ENCODE measurements around the gene ABI3. TPM values are rescaled to one million over a fixed set of nuclear protein-coding genes. Genes with fewer than 3 reads are reported as not detected.
A peak's percentile ranks its signal among the peaks of the same experiment; 100 is the strongest.

Gene ABI3
- total RNA-seq, 1 experiment from 2014 or later, result not detected

DNA sequence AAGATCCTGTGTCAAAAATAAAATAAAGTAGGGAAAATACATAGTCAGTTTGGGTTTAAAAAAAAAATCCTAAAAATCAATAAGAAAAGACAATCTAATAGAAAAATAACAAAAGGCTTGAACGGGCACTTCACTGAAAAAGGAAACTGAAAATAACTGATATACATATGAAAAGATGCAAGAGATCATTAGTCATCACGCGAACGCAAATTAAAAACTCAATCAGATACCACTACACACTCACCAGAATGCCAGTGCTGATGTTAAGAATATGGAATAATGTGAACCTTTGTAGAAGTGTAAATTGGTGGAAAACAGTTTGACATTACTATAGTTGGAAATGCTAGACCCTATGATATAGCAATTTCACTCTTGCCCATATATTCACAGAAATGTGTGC is 14.8 kb upstream of the ABI3 start:
- no peak for DNase-seq (ENCODE audit: extremely low read depth, low read depth)

GRCh38 chr17:49196520-49196919 is 14.0 kb upstream of the ABI3 start:
- DNase-seq (ENCODE audit: extremely low read depth, low read depth), result no peak

GRCh38 chr17:49197346-49197998 is 13.0 kb upstream of the ABI3 start:
- no peak for DNase-seq (ENCODE audit: extremely low read depth, low read depth)

GRCh38 chr17:49198211-49198610 is 12.3 kb upstream of the ABI3 start:
- no peak for DNase-seq (ENCODE audit: extremely low read depth, low read depth)

- DNase-seq (ENCODE audit: extremely low read depth, low read depth), result no peak
Observed at GRCh38 chr17:49200423-49201083, 10.0 kb upstream of the ABI3 start.

- DNase-seq (ENCODE audit: extremely low read depth, low read depth), result no peak
Observed at GRCh38 chr17:49201481-49201927, 9.0 kb upstream of the ABI3 start.

- no peak for DNase-seq (ENCODE audit: extremely low read depth, low read depth)
Observed at GRCh38 chr17:49203796-49204195, 6.7 kb upstream of the ABI3 start.

- DNase-seq (ENCODE audit: extremely low read depth, low read depth), result no peak
Observed at GRCh38 chr17:49204516-49204915, 6.0 kb upstream of the ABI3 start.

DNA sequence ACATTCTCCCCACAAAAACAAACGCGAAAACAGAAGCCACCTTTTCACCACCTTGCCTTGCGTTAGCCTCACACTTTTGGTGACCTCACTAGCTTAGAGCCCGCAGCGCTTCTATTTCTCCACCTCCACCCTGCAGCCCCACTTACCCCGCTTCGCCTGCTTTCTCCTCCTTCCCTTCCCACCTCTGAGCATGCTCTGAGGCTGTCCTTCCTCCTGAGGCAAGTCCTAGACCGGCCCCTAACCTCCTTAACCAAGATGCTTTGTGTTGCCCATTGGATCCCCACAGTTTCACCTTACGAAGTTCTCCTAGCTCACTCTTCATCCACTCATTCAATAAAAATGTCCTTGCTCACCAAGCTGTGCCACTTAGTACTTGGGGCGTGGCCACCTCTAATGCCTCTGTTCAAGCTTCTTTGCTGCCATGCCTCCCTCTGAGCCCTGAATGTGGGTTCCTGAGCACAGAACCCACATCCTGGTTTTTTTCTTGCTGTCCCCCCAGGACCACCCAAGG is 1.4 kb upstream of the ABI3 start:
- no peak for DNase-seq (ENCODE audit: extremely low read depth, low read depth)

- no peak for DNase-seq (ENCODE audit: extremely low read depth, low read depth)
Observed at GRCh38 chr17:49213399-49213798, 2.9 kb downstream of the ABI3 start.

GRCh38 chr17:49213847-49214246 is 3.3 kb downstream of the ABI3 start:
- no peak for DNase-seq (ENCODE audit: extremely low read depth, low read depth)

DNA sequence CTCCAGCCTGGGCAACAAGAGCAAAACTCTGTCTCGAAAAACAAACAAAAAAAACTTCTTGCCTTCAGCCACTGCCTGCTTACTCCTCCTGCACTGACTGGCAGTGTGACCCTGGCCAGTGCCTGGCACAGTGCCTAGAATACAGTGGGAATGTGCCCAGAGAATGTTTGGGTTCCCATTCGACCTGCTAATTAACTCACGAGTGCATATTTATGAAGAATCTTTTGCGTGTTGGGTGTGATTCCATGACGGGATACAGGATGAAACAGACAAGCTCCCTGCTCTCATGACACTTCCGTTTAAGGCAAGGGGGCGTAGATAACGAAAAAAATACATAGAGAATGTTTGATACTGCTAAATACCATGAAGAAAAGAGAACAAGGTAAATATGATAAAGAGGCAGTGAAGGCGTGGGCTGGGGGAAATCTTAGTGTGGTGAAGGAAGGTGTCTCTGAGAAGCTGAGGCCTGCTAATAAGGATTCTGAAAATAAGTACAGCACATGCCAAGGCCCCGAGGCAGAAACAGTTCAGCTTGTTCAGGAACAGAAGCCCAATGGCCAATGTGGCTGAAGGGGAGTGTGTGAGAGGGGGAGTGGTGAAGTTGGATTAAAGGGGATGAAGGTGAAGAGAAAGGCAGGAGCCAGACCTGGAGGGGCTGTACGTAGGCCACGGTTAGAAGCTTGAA is 4.3 kb downstream of the ABI3 start:
- DNase-seq (ENCODE audit: extremely low read depth, low read depth), result no peak

GRCh38 chr17:49216482-49216881 is 6.0 kb downstream of the ABI3 start:
- no peak for DNase-seq (ENCODE audit: extremely low read depth, low read depth)

GRCh38 chr17:49216953-49217650 is 6.6 kb downstream of the ABI3 start:
- no peak for DNase-seq (ENCODE audit: extremely low read depth, low read depth)

DNA sequence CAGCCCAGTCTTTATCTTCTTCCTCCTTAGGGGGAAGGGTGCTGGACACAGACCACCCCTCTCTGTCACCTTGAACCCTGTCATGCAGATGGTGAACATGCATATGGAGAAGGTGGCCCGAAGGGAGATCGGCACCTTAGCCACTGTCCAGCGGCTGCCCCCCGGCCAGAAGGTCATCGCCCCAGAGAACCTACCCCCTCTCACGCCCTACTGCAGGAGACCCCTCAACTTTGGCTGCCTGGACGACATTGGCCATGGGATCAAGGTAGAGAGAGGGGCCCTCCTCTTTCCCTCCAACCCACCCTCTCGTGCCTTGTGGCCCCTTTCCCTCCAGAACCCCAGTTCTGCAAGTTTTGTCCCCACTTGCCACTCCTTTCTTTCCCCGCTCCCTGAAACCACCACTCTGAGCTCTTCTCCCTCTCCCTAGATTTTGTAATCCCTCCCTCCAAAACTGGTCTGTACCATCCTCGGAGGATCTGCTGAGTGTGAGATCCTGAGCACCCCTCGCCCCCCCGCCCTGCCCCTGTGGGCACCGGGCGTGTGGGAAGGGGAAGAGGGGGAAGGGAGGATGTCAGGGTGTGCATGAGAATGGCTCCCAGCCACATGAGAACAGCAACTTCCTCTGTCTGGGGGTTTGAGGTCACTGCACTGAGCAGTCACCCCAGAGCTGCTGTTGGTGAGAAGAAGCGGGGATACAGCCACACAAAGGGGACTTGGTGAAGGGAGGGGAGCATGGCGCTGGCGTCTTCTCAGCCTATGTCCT is 7.3 kb downstream of the ABI3 start:
- no peak for DNase-seq (ENCODE audit: extremely low read depth, low read depth)

DNA sequence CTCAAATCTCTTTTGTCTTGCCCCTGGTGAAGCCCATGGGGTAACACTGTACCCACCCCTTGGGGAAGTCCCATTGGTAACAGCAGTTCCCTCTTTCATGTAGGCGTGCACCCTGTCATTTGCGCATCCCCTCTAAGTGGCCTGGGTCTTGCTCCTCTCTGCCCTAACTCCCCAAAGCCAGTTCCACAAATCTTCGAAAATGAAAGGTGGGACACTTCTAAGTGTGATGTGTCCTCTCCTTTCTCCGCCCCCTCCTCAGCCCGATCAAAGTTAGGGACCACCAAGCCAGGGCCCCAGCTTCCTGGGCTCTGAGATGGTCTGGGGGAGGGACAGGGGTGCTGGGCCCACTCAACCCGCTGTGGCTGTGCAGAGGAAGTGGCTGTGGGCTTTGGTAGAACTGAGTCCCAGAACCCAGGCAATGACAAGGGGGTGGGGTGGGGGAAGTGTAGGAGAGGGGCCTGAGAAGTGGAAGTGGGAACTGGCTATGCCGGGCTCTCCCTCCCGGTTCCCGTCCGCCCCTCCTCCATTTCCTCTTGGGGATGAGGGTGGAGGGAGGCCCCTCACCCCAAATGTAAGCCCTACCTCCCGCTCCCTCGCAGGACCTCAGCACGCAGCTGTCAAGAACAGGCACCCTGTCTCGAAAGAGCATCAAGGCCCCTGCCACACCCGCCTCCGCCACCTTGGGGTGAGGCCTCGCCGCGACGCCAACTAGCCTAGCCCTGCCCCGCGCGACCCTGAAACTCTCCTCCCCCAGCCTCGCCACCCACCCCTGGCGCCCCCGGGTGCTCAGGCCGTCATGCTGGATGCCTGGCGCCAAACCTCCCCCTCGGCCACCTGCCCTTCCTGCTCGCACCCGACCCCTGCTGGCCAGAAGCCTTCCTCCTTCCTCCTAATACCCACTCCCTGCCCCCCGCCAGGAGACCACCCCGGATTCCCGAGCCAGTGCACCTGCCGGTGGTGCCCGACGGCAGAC is 8.7 kb downstream of the ABI3 start:
- no peak for DNase-seq (ENCODE audit: extremely low read depth, low read depth)

- no peak for DNase-seq (ENCODE audit: extremely low read depth, low read depth)
Observed at GRCh38 chr17:49219987-49220386, 9.5 kb downstream of the ABI3 start.

DNA sequence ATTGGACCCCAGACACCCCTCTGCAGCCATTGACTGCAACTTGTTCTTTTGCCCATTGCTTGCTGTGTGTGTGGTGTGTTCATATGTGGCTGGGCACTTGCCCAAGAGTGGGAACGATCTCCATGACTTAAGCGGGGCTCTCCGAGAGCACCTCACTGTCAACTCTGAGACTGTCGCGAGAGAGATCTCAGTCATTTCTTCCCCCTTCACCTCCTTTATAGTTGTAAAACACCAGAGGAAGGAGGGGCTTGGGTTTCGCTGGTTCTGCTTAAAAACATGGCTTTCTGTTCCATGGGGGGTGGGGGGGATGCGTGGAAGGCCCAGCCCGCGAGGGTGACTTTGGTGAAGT is 12.6 kb downstream of the ABI3 start:
- DNase-seq (ENCODE audit: extremely low read depth, low read depth), result no peak

GRCh38 chr17:49223517-49224197 is 13.2 kb downstream of the ABI3 start:
- peak; percentile 37 for DNase-seq (ENCODE audit: extremely low read depth, low read depth)
